A549 (cell line): ENCODE measurements around the gene INHBE. TPM values are rescaled to one million over a fixed set of nuclear protein-coding genes. Genes with fewer than 3 reads are reported as not detected.

Experiments used
- ATAC-seq, 2 experiments: fragments of 200-7000 bp in 1 of 2; fragments of >200 bp in 1 of 2; cut with Nextera tagmentation in 1 of 2; cut with Tn5 transposase in 1 of 2; 3 replicates each; pipeline versions ENCODE4 v1.8.0 to v1.9.1; 2018 to 2020; ENCODE audit warnings: mild to moderate bottlenecking in 1 of 2, moderate library complexity in 1 of 2
- CTCF ChIA-PET: fragments of 300-600 bp; sonication (Branson Sonifier 250); formaldehyde crosslinking; extraction: SDS; loops from one replicate; lab custom pipeline; 2021; ENCODE audit warnings: antibody characterized with exemption, inconsistent platforms; lab: Yijun Ruan, JAX
- POLR2A ChIA-PET: fragments of 350-600 bp; formaldehyde crosslinking; extraction: SDS; loops from one replicate; lab custom pipeline; 2021; ENCODE audit warnings: antibody characterized with exemption, inconsistent platforms; lab: Yijun Ruan, JAX
- DNase-seq, 2 experiments: peaks; one replicate each; pipeline versions ENCODE4 v3.0.0 to v3.0.0-alpha.2; 2011 to 2016; ENCODE audit warnings: low read depth in 1 of 2, low spot score in 1 of 2
- FAIRE-seq: peaks from 2 replicates; lab custom pipeline; 2011; peaks lifted over from hg19 to GRCh38; lab: Jason Lieb, UNC
- H3K27ac ChIP-seq, 2 experiments: fragments of >200 bp; sonication (Bioruptor Twin); formaldehyde crosslinking; 3 replicates each; pipeline ENCODE4 v1.5.1; 2016 to 2017
- H3K4me1 ChIP-seq: fragments of >200 bp; sonication (Bioruptor Twin); formaldehyde crosslinking; 3 replicates; pipeline ENCODE4 v1.6.1; 2016
- H3K4me2 ChIP-seq: fragments of >200 bp; sonication (Bioruptor Twin); formaldehyde crosslinking; 3 replicates; pipeline ENCODE4 v1.6.1; 2016
- H3K4me3 ChIP-seq: fragments of >200 bp; sonication (Bioruptor Twin); formaldehyde crosslinking; 3 replicates; pipeline ENCODE4 v1.5.1; 2016
- H3K9me3 ChIP-seq: fragments of >200 bp; sonication (Bioruptor Twin); formaldehyde crosslinking; 3 replicates; pipeline ENCODE4 v1.6.1; 2016
- CEBPB ChIP-seq, 2 experiments: fragments of >200 bp in 1 of 2; sonication (Bioruptor Twin) in 1 of 2; formaldehyde crosslinking in 1 of 2; IDR thresholded peaks; 2 replicates each; pipeline ENCODE4 v1.6.1; 2012 to 2016
- E2F6 ChIP-seq: IDR thresholded peaks from 2 replicates; pipeline ENCODE4 v1.6.1; 2012; ENCODE audit warnings: low read depth, borderline replicate concordance
- ELK1 ChIP-seq: fragments of 150-350 bp; IDR thresholded peaks from 2 replicates; pipeline ENCODE4 v1.6.1; 2014; ENCODE audit warnings: low read depth, mild to moderate bottlenecking, low read length
- ESRRA ChIP-seq: fragments of 150-350 bp; IDR thresholded peaks from 2 replicates; pipeline ENCODE4 v1.6.1; 2014; ENCODE audit warnings: mild to moderate bottlenecking, low read length, borderline replicate concordance
- HDAC2 ChIP-seq: fragments of 200-600 bp; sonication (generic); IDR thresholded peaks from 2 replicates; pipeline ENCODE4 v1.6.1; 2016
- HES2 ChIP-seq: fragments of >200 bp; sonication (Bioruptor Twin); formaldehyde crosslinking; IDR thresholded peaks from 2 replicates; pipeline ENCODE4 v1.6.1; 2016
- HEYL ChIP-seq: fragments of 250-450 bp; sonication (Bioruptor Pico); IDR thresholded peaks from 2 replicates; pipeline ENCODE4 v1.8.0; 2021; ENCODE audit warnings: mild to moderate bottlenecking, moderate library complexity
- HOXA7 ChIP-seq: fragments of 250-450 bp; sonication (Bioruptor Pico); IDR thresholded peaks from 2 replicates; pipeline ENCODE4 v1.5.0; 2020; ENCODE audit warnings: mild to moderate bottlenecking, moderate library complexity
- HOXB13 ChIP-seq: fragments of 250-450 bp; sonication (Bioruptor Pico); IDR thresholded peaks from 2 replicates; pipeline ENCODE4 v1.5.0; 2020; ENCODE audit warnings: low read depth, mild to moderate bottlenecking, moderate library complexity
- JUN ChIP-seq, 2 experiments: fragments of >200 bp; sonication (Bioruptor Twin); formaldehyde crosslinking; IDR thresholded peaks; 2 replicates in 1 of 2; 3 replicates in 1 of 2; pipeline ENCODE4 v1.6.1; 2016 to 2017
- JUNB ChIP-seq: fragments of >200 bp; sonication (Bioruptor Twin); formaldehyde crosslinking; IDR thresholded peaks from 2 replicates; pipeline ENCODE4 v1.6.1; 2016
- KDM1A ChIP-seq: fragments of 200-600 bp; sonication (generic); IDR thresholded peaks from 2 replicates; pipeline ENCODE4 v1.6.1; 2016; ENCODE audit warnings: low read depth, mild to moderate bottlenecking
- MYC ChIP-seq: IDR thresholded peaks from 2 replicates; pipeline ENCODE4 v1.6.1; 2012; ENCODE audit warnings: mild to moderate bottlenecking, inconsistent platforms, low read length, improper control_type of control experiment, borderline replicate concordance
- RAD21 ChIP-seq, 2 experiments: fragments of >200 bp in 1 of 2; sonication (Bioruptor Twin) in 1 of 2; formaldehyde crosslinking in 1 of 2; IDR thresholded peaks in 1 of 2; conservative IDR thresholded peaks in 1 of 2; 2 replicates in 1 of 2; 3 replicates in 1 of 2; pipeline ENCODE4 v1.6.1; 2012 to 2018; ENCODE audit warnings: inconsistent platforms in 1 of 2
- RARB ChIP-seq: fragments of 250-450 bp; sonication (Bioruptor Pico); IDR thresholded peaks from 2 replicates; pipeline ENCODE4 v1.8.0; 2021; ENCODE audit warnings: mild to moderate bottlenecking, moderate library complexity
- REST ChIP-seq: fragments of 200-600 bp; sonication (generic); IDR thresholded peaks from 2 replicates; pipeline ENCODE4 v1.6.1; 2016; ENCODE audit warnings: antibody characterized with exemption, mild to moderate bottlenecking, moderate library complexity
- TP53 ChIP-seq: fragments of 250-450 bp; sonication (Bioruptor Pico); IDR thresholded peaks from 2 replicates; pipeline ENCODE4 v1.5.0; 2021; ENCODE audit warnings: mild to moderate bottlenecking, moderate library complexity
- USF2 ChIP-seq: fragments of 450-650 bp; IDR thresholded peaks from 2 replicates; pipeline ENCODE4 v1.6.1; 2014; ENCODE audit warnings: antibody characterized with exemption
- ZNF302 ChIP-seq: fragments of 250-450 bp; sonication (Bioruptor Pico); IDR thresholded peaks from 2 replicates; pipeline ENCODE4 v1.9.0; 2021; ENCODE audit warnings: inconsistent platforms, mild to moderate bottlenecking, moderate library complexity
- WGBS: methylation state at CpG from one replicate; pipeline ENCODE4 v1.1.6; 2017; ENCODE audit errors: missing lambda C conversion rate; 5-methylcytosine and 5-hydroxymethylcytosine counted together
- polyA plus RNA-seq, 4 experiments: library from polyadenylated mRNA; depleted of rRNA in 3 of 4; stranded (reverse); fragments of >200 nt; fragmentation: RNase III in 1 of 4; extraction: RNeasy Plus Mini Kit Qiagen cat#74134 plus additional on column Dnase treatment in 1 of 4; gene quantifications; 2 replicates in 3 of 4; 3 replicates in 1 of 4; pipeline ENCODE4 v1.2.3, GENCODE V29; 2011 to 2017

INHBE gene
- polyA plus RNA-seq, 2 of the 4 experiments (the other 2 are of a cell fraction), result 0.74 to 2.4 TPM

- ATAC-seq, result no peak
- Histone ChIP-seq H3K27ac (no peak overlapping the region), H3K4me1 (peaks cover 14% of the 10 kb centered on the region; the same call in 2 of the 3 replicates), H3K9me3 (no peaks in the 10 kb centered on the region), H3K4me3 (no peak overlapping the region)
- CTCF ChIA-PET, result interaction anchor here (1.0 to 19.9 kb wide), 6 partner anchors 10 to 23 kb away, joined by 4 to 240 read pairs (median 8); partner anchors contain the start of genes GLI1 and MARS1
- DNase-seq, result no peak
- POLR2A ChIA-PET, result interaction anchor here (0.6 kb wide), 1 partner anchor 33 kb away, joined by 3 read pairs; no protein-coding TSS in a partner anchor
- 73% methylated on average over 78 of the region's 84 CpGs for WGBS
- no peak for FAIRE-seq
- TF ChIP-seq HOXB13 (no peak), CEBPB (IDR thresholded peaks at IDR 0.05) (no peak), MYC (no peak), KDM1A (no peak), USF2 (no peak), HEYL (CRISPR knock-in tag) (no peak), ZNF302 (CRISPR knock-in tag) (no peak), HDAC2 (no peak), HOXA7 (CRISPR knock-in tag) (no peak), JUN (IDR thresholded peaks at IDR 0.05) (no peak), HES2 (no peak)
- TF ChIP-seq, all 56 proteins: peak for 0
- 0 out of 3 replicates have a peak overlapping the region, but pooled peaks have one; percentile 7 for H3K4me2 ChIP-seq
Observed at GRCh38 chr12:57475271-57476161, 20.4 kb downstream of the INHBE start.

GRCh38 chr12:57476162-57476992 lies 21.3 kb downstream of the INHBE start:
- 75% methylated on average over 29 of the region's 29 CpGs for WGBS
- Histone ChIP-seq H3K27ac (no peak overlapping the region), H3K4me1 (peaks cover 14% of the 10 kb centered on the region; the same call in 2 of the 3 replicates), H3K4me2 (0 out of 3 replicates have a peak overlapping the region, but pooled peaks have one; percentile 7), H3K4me3 (no peak overlapping the region), H3K9me3 (no peaks in the 10 kb centered on the region)
- ATAC-seq, result no peak
- DNase-seq, result no peak
- ChIA-PET CTCF (interaction anchor here (1.0 to 19.9 kb wide), 4 partner anchors 10 to 24 kb away, joined by 4 to 240 read pairs (median 6); partner anchors contain the start of gene GLI1), POLR2A (no interaction called here)
- TF ChIP-seq RARB (CRISPR knock-in tag), result no peak
- TF ChIP-seq MYC, result no peak
- TF ChIP-seq TP53, result no peak
- TF ChIP-seq JUNB, result no peak
- no peak for TF ChIP-seq ELK1
- TF ChIP-seq JUN (IDR thresholded peaks at IDR 0.05), result no peak
- no peak for TF ChIP-seq ESRRA
- TF ChIP-seq ZNF302 (CRISPR knock-in tag), result no peak
- no peak for TF ChIP-seq HDAC2
- TF ChIP-seq RAD21 (conservative IDR thresholded peaks at IDR 0.05 in 1 of 2, IDR thresholded peaks at IDR 0.05 in 1 of 2), result no peak
- no peak for TF ChIP-seq KDM1A
- no peak for TF ChIP-seq CEBPB (IDR thresholded peaks at IDR 0.05)
- TF ChIP-seq E2F6, result no peak
- TF ChIP-seq REST, result no peak
- no peak for FAIRE-seq
